Measurements from ENCODE around the gene PRSS8.
"Not testable (repeated sequence)": the region's sequence is repeated elsewhere in the genome, so short reads cannot be mapped to it uniquely, and the experiment has no call there.

The PRSS8 gene

GRCh38 chr16:31135535-31136286 lies at the start of gene PRSS8:
PRSS8 (minus strand) TSS chr16:31135727; CDS start chr16:31135498, 229 bp downstream.
- no peak for DNase-seq (ENCODE audit: low read depth, low spot score)

GRCh38 chr16:31184888-31185287 lies 49.4 kb upstream of the PRSS8 start:
- DNase-seq (ENCODE audit: low read depth, low spot score): no peak

- no peak for DNase-seq (ENCODE audit: low read depth, low spot score)
These were observed 48.2 kb upstream of the PRSS8 start for GRCh38 chr16:31183432-31184428.

- DNase-seq (ENCODE audit: low read depth, low spot score): no peak
These were observed 46.9 kb upstream of the PRSS8 start for GRCh38 chr16:31182391-31182790.

GRCh38 chr16:31181102-31181830 lies 45.7 kb upstream of the PRSS8 start:
- DNase-seq (ENCODE audit: low read depth, low spot score): no peak

- peak; percentile 89 for DNase-seq (ENCODE audit: low read depth, low spot score)
These were observed 44.4 kb upstream of the PRSS8 start, which contains the start of gene FUS for GRCh38 chr16:31179747-31180459. FUS (plus strand) TSS chr16:31180139; CDS start chr16:31180215, 76 bp downstream.

- DNase-seq (ENCODE audit: low read depth, low spot score): no peak
These were observed 43.8 kb upstream of the PRSS8 start for GRCh38 chr16:31179219-31179746.

GRCh38 chr16:31177136-31177535 lies 41.6 kb upstream of the PRSS8 start:
- DNase-seq (ENCODE audit: low read depth, low spot score): no peak

- DNase-seq (ENCODE audit: low read depth, low spot score): not testable (repeated sequence)
These were observed 34.5 kb upstream of the PRSS8 start for GRCh38 chr16:31170048-31170447.

- DNase-seq (ENCODE audit: low read depth, low spot score): no peak
These were observed 33.3 kb upstream of the PRSS8 start for GRCh38 chr16:31168848-31169247.

- no peak for DNase-seq (ENCODE audit: low read depth, low spot score)
These were observed 31.8 kb upstream of the PRSS8 start for GRCh38 chr16:31167315-31167714.

- no peak for DNase-seq (ENCODE audit: low read depth, low spot score)
These were observed 21.6 kb upstream of the PRSS8 start for GRCh38 chr16:31157136-31157535.

GRCh38 chr16:31150976-31151375 lies 15.4 kb upstream of the PRSS8 start:
- not testable (repeated sequence) for DNase-seq (ENCODE audit: low read depth, low spot score)

GRCh38 chr16:31149894-31150890 lies 14.7 kb upstream of the PRSS8 start, which contains the start of gene PRSS36:
PRSS36 (minus strand) TSS chr16:31150066; CDS start chr16:31150035, 31 bp downstream.
- no peak for DNase-seq (ENCODE audit: low read depth, low spot score)

- DNase-seq (ENCODE audit: low read depth, low spot score): no peak
These were observed 13.8 kb upstream of the PRSS8 start for GRCh38 chr16:31149332-31149731.

- no peak for DNase-seq (ENCODE audit: low read depth, low spot score)
These were observed 13.4 kb upstream of the PRSS8 start for GRCh38 chr16:31148896-31149295.

GRCh38 chr16:31148281-31148728 lies 12.8 kb upstream of the PRSS8 start:
- DNase-seq (ENCODE audit: low read depth, low spot score): no peak

- DNase-seq (ENCODE audit: low read depth, low spot score): no peak
These were observed 12.0 kb upstream of the PRSS8 start for GRCh38 chr16:31147574-31147973.

GRCh38 chr16:31145398-31145990 lies 10.0 kb upstream of the PRSS8 start:
- no peak for DNase-seq (ENCODE audit: low read depth, low spot score)
